HL-60 (cell line): ENCODE data around the gene ASTN2.
"Not testable (repeated sequence)": the region's sequence is repeated elsewhere in the genome, so short reads cannot be mapped to it uniquely, and the experiment has no call there.

ENCODE experiments used
- DNase-seq, 2 experiments: peaks; one replicate each; pipeline ENCODE4 v3.0.0-alpha.2; 2010 to 2020; ENCODE audit warnings: low read depth in 1 of 2, low spot score in 1 of 2
- H3K27ac ChIP-seq: fragments of 250-450 bp; sonication (Bioruptor Pico); replicated peaks from 2 replicates; pipeline ENCODE4 v1.5.1; 2020; ENCODE audit warnings: mild to moderate bottlenecking, moderate library complexity
- H3K27me3 ChIP-seq: fragments of 250-450 bp; sonication (Bioruptor Pico); 2 replicates; pipeline ENCODE4 v1.5.1; 2021; ENCODE audit warnings: mild to moderate bottlenecking, moderate library complexity; ENCODE audit not compliant: insufficient read depth, poor library complexity, severe bottlenecking
- H3K4me3 ChIP-seq: replicated peaks from 2 replicates; pipeline ENCODE4 v1.5.1; 2011; ENCODE audit warnings: mild to moderate bottlenecking, control low read depth, low read length; ENCODE audit not compliant: insufficient read depth
- CTCF ChIP-seq: IDR thresholded peaks from one replicate; pipeline ENCODE4 v1.5.1; 2011; ENCODE audit warnings: low read length, control low read depth, inconsistent platforms; ENCODE audit not compliant: insufficient read depth
- GABPA ChIP-seq: IDR thresholded peaks from 2 replicates; pipeline ENCODE4 v1.6.1; 2012; ENCODE audit warnings: low read depth
- POLR2AphosphoS5 ChIP-seq: IDR thresholded peaks from 2 replicates; pipeline ENCODE4 v1.6.1; 2012; ENCODE audit warnings: low read depth
- REST ChIP-seq: IDR thresholded peaks from 2 replicates; pipeline ENCODE4 v1.6.1; 2012; ENCODE audit warnings: low read depth; ENCODE audit not compliant: insufficient replicate concordance
- SPI1 ChIP-seq: IDR thresholded peaks from 2 replicates; pipeline ENCODE4 v1.6.1; 2012; ENCODE audit warnings: low read depth, mild to moderate bottlenecking, borderline replicate concordance

The ASTN2 gene

GRCh38 chr9:116693233-116693731 is 721.6 kb downstream of the ASTN2 start:
- TF ChIP-seq REST, result no peak
- no peak for DNase-seq

GRCh38 chr9:116692616-116693015 is 722.2 kb downstream of the ASTN2 start:
- TF ChIP-seq POLR2AphosphoS5 (no peak), GABPA (no peak), SPI1 (no peak), CTCF (no peak), REST (no peak)
- Histone ChIP-seq H3K27ac (no peak overlapping the region), H3K4me3 (no peak overlapping the region), H3K27me3 (peaks cover 9% of the 10 kb centered on the region)
- no peak for DNase-seq

More at GRCh38 chr9:116693233-116693731, 721.6 kb downstream of the ASTN2 start:
- Histone ChIP-seq H3K4me3 (no peak overlapping the region), H3K27me3 (peaks cover 2% of the 10 kb centered on the region), H3K27ac (no peak overlapping the region)

GRCh38 chr9:116691607-116692006 is 723.2 kb downstream of the ASTN2 start:
- Histone ChIP-seq H3K27me3 (peaks cover 15% of the 10 kb centered on the region), H3K4me3 (no peak overlapping the region), H3K27ac (no peak overlapping the region)
- TF ChIP-seq POLR2AphosphoS5 (no peak), SPI1 (no peak), REST (no peak), GABPA (no peak), CTCF (no peak)
- DNase-seq, result no peak

- H3K4me3 ChIP-seq, DNase-seq, H3K27ac ChIP-seq: not testable (repeated sequence)
- H3K27me3 ChIP-seq, result peaks cover 19% of the 10 kb centered on the region
Observed at GRCh38 chr9:116690805-116691204, 724.1 kb downstream of the ASTN2 start.
